AML-193 (cell line): ENCODE measurements around the gene SYT10.
"Not testable (repeated sequence)": the region's sequence is repeated elsewhere in the genome, so short reads cannot be mapped to it uniquely, and the experiment has no call there.

ENCODE experiments used
- DNase-seq, 2 experiments: peaks; one replicate each; lab custom pipeline; 2025; lab: John Stamatoyannopoulos, UW

SYT10 gene

DNA sequence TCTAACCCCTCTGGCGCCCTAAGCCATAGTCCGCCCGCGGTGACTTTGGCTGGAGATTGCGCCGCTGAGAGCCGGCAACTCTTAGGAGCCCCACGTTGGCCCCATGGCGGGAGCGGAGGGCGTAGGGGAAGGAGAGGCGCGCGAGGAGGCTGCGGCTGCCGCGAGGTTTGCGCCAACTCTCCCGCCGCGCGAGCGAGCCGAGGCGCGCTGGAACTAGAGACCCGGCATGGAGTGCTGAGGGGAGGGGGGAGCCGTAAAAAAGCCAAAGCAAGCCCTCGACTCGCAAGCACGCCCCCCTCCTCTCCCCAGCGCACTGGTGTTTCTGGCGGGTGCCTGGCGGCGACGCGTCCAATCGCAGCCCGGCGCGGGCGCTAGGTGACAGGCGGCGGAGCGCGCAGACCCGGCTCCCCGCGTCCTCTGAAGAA, at the start of gene SYT10:
TSS of gene SYT10 (minus strand) at position 233 of the 425 bp plus-strand sequence. CDS start 297 bp downstream, outside the sequence.
- DNase-seq = no peak

DNA sequence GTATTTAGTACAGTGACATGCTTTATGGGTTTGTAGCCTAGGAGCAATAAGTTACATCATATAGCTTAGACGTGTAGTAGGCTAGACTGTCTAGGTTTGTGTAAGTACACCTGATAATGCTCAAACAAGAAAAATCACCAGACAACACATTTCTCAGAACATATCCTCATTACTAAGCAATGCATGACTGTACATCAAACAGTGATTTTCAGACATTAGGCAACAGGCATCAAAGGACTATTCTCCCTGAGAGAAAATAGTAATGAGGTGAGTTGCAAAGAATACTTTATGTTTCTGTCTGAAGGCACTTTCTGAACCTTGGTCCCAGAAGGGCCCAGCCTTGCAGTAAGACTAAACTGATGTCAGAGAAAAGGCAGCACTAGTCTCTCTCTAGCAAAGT, 48.4 kb upstream of the SYT10 start:
- no peak for DNase-seq

DNA sequence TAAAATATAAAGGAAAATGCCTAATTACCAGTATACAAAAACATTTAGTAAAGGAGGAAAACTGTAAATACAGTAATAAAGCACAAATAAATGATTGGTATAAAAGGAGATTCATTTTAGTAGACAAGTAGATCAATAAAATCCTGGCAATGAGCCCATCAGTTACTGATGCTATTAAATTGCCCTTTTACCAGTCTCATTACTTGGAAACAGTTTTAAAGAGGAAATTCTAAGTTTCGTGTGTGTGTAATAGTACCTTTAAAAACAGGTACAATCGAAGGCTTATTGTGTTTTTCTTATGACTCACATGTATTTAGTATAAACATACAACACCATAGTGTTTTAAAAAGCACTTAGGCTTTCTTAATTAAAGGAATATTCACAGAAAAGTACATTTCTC, 46.4 kb upstream of the SYT10 start:
- no peak for DNase-seq

DNA sequence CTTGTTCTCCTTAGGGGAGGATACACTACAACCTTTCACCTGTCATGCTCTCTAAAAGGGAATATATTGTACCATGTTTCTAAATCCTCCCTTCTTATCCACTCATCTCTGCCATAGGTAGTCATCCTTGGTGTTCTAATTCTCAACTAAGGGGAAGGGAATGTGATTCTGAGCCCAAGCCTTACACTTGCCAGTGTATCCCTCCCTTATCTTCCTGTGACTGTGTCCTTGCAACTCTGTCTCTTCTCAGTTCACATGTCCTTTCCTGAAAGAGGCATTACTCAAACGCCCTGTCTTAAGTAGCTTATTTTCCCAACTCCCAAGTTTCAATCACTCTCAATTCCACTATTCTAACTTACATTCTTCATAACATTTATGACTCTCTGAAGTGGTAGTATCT, 44.5 kb upstream of the SYT10 start:
- DNase-seq = no peak

DNA sequence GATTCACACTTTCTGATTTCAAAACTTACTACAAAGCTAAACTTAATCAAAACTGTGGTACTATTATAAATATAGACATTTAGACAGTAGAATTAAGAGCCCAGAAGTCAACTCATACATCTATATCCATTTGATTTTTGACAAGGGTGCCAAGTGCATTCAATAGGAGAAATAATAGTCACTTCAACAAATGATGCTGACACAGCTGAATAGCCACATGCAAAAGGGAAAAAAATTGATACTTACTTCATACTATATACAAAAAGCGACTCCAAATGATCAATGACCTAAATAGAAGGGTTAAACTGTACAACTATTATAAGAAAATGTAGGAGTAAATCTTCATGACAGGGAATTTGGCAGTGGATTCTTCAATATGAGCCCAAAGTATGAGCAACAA, 40.7 kb upstream of the SYT10 start:
- no peak for DNase-seq

DNA sequence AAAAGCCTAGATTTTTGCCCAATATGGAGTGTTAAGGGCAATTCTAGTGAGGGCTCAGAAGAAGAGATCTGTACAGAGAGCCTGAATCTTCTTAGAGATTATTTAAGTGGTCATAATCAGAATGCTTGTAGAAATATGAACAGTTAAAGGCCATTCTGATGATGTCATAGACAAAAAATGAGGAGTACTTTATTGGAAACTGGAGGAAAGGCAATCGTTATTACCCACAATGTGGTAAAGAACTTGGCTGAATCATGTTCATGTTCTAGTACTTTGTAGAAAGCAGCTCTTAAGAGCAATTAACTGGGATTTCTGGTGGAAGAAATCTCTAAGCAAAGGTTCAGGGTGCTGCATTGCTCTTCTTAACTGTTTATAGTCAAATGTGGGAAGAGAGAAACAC, 36.4 kb upstream of the SYT10 start:
- DNase-seq = no peak

DNA sequence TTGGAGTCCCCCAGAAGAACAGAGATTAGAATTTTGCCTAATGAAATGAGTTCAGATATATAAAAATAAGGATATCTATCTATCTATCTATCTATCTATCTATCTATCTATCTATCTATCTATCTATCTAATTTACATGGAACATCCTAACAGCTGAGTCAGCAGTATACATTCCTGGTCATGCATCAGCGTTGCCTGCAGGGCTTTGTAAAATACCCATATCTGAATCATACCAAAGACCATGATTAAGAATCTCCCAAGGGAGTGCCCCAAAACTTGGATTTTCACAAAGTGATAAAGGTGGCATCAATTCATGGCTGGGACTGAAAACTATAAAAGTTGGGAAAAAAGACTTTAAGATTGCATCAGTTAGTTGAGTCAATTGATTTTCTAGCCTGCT, 32.7 kb upstream of the SYT10 start:
- DNase-seq = no peak

- DNase-seq = no peak
These were observed 15.5 kb upstream of the SYT10 start for GRCh38 chr12:33455096-33455495.

GRCh38 chr12:33450480-33450879, 10.9 kb upstream of the SYT10 start:
- no peak for DNase-seq

DNA sequence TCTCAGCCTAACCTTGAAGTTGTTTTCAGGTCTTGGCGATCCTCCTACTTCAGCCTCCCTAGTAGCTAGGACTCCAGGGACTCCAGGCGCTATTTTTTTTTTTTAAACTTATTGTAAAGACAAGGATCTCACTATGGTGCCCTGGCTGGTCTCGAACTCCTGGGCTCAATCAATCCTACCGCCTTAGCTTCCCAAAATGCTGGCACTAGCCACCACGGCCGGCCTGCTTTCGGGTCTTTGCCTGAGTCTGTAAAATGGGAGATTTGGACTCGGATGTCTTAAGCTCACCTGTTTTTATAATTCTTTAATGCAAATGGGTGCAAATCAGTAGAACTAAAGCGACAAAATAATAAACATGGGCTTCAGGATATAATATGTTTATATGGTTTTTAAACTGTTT, 858 bp upstream of the SYT10 start:
- DNase-seq = no peak

- no peak for DNase-seq
These were observed 600 bp downstream of the SYT10 start for GRCh38 chr12:33438851-33439586.

DNA sequence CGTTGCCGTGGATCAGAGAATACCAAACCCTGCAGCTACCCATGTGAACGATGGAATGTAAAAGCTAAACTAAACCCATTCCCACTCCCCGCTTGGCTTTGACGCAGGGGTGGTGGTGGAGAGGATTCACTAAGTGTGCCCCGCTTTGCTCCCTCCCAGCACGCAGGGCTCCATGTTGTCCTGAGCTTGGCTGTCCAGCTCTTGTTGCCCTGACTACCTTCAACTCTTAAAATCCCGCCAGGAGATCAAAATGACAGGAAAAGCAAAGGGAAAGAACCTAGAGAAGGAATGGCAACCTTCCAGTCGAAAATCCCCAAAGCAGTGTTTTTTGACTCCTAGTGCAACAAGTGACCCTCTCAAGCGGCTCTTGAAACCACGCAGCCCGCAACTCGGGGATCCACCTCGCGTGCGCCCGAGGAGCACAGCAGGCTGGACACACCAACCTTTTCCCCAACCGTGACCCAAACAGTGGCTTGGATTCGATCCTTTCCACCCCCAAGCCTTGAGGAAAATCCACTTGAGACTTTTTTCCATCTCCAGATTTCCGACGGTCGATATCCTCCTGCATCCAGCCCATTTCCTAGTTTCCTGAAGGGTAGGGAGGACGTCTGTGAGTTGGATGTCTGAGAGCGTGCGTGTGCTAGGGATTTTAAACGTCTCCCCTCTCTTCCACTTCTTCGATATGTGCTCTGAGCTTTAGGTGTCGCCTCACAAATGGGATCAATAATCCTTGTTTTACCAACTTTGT, 1.4 kb downstream of the SYT10 start:
- no peak for DNase-seq

DNA sequence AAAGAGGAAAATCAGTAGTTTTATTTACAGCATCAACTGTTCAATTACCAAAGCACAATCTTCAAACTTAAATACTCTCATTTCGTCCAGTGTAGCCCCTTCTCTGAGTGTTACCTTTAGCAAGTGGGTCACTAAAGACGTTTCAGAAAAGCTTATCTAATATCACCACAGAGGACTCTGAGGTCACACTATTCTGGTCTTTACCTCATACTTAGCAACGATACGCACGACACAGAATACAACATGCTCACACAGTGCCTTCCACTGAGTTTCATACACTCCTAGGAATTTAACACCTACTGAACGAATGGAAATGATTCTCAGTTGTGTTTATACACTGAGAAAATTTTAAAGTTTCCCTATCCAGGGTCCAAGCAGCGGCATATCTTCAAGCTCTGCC, 2.0 kb downstream of the SYT10 start:
- no peak for DNase-seq

GRCh38 chr12:33432992-33433391, 6.6 kb downstream of the SYT10 start:
- DNase-seq = no peak

DNA sequence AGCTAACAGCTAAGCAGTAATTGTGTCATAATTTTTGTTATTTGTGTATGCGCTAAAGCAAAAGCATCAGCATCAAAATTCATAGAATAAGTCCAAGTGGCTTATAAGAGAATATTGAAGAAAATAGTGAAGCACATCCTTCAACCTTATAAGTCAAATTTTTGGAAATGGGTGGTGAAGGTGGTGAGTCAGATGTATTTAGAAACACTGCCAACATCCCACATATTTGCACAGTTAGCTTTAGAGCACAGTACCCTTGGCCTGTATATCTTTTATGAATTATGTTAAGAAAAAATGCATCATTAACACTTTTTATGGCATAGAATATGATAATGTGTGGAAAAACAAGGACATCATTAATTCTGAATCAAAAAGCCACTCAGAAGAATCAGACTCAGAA, 8.0 kb downstream of the SYT10 start:
- no peak for DNase-seq

GRCh38 chr12:33429468-33429867, 10.2 kb downstream of the SYT10 start:
- DNase-seq = no peak

GRCh38 chr12:33427071-33427470, 12.5 kb downstream of the SYT10 start:
- DNase-seq = peak in 1 of 2 experiments; percentile 2

DNA sequence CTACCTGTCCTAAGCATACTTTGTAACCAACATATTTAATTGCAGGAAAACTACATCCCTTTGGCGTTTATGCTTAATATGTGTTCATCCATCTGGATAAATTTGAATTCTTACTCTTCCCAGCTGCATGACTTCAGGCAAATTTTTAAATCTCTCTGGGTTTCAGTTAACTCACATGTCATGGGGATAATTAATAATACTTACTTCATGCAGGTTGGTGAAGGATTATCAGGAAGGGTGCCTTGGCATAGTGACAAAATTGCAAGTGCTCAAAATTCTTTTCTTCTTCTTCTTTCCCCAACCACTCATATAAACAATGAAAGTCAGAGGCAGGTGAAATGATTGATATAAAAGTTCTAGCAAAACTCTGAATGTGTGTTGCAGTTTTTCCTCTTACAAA, 15.9 kb downstream of the SYT10 start:
- DNase-seq = no peak

- not testable (repeated sequence) for DNase-seq
These were observed 27.2 kb downstream of the SYT10 start for GRCh38 chr12:33412410-33412809.

DNA sequence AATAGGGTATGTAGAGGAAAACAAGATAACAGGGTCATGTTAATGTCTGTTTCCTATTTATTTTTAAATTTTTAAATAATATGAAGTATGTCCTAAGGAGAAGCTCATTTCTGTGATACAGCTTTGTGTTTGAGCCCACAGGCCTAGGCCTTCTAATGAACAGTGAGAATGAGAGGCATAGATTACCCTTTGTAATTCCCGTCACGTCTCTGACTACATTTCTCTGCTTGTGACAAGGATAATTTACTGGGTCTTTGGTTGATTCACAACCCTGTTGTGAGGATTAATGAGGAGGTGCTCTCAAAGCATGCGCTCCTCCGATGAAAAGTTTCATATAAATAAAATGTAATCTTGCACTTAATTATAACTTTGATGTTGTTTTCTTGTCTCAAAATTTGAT, 56.1 kb downstream of the SYT10 start:
- no peak for DNase-seq

DNA sequence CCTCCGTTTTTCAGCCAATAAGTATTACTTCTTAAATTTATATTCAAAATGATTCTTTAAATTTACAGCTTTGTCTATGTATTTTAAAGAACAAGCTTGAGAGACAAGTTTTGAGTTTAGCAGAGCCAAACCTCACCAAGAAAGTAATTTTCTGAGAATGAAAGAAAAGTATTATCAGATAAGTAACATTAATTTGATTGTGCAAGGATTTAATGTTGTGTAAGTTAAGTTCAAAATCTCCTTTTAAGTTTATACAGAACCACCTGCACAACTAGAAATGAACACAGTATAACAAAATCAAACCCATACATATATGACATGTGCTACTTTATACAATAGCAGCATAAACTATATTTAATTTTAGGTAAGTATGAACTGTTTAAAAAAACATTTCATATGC, 63.5 kb downstream of the SYT10 start:
- no peak for DNase-seq

GRCh38 chr12:33370318-33370717, 69.3 kb downstream of the SYT10 start:
- no peak for DNase-seq

DNA sequence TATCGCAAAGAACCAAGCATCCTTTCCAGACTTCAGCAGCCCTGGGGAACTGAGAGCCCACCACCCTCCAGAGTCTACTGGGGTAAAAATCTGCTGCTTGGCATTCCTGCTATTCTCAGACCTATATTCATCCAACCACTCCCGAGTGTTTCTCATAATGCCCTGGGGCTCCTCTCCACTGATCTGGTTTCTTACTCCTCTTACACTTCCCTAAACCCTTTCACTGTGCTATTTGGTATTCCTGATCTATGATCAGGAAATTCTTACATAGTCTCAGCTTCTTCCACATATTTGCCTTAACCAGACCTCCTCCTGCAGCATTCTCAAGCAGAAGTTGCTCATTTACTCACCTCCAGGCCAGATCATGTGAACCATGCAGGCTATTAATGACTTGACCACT, 82.4 kb downstream of the SYT10 start:
- DNase-seq = no peak

DNA sequence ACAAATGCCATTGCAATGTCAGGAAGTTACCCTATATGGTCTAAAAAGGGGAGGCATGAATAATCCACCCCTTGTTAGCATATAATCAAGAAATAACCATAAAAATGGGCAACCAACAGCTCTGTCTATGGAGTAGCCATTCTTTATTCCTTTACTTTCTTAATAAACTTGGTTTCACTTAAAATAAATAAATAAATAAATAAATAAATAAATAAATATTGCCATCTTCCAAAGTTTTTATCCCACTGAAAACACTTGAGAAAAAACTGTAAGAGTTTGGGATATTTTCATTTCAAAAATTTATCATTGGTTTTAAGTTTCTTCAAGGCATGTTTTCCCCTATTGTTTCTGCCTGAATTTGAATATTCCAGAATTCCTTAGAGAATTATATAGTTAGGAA, 89.8 kb downstream of the SYT10 start:
- no peak for DNase-seq
